Measurements from ENCODE around the gene TLE3.

TLE3 gene

DNA sequence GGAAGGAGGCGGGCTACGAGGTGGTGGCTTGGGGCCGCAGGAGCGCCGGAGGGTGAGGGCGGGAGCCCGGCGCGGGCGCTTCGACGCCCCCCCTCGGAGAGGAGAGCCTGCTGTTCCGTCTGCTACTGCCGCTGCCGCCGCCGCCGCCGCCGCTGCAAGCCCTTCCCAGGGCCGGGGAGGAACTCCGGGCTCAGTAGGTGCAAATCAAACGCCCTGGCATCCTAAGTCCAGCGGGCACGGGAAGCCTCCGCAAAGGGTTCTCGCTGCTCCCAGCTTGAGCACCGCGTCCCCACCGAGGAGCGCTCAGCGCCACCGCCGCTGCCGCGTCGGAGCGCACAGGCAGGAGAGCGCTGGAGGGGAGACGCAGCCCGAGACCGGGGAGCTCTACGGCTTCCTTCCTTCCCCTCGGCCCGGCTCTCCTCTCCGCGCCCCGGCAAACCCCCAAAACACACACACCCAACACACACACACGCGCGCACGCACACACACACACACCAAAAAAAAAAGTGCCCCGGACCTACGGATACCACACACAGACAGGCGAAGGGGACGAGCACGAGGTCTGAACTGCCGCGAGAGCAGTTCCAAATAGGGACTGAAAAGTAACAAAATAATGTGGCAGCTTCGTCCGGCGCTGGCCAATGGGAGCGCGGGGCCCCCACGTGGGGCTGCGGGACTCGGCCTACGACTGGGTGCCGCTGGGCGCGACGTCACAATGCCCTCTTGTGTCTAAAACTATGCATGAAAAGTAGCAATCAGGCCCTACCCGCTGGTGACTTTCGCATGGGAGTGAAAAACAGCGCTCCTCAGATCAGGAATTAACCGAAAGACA lies at the start of gene TLE3:
TLE3 (minus strand) TSS at position 597 of the 832 bp plus-strand sequence. CDS start 1,119 bp downstream, outside the sequence.
- Histone ChIP-seq H3K4me1 (ENCODE audit: control insufficient read depth in 1 of 2, insufficient read depth in 2 of 2, low read length in 2 of 2) (peaks cover 23 to 50% of the 10 kb centered on the region in 2 donors), H3K4me3 (ENCODE audit: low read depth in 1 of 2, low read length in 2 of 2) (peak within 1 kb of the TSS; percentile 80 to 91), H3K36me3 (ENCODE audit: control insufficient read depth in 1 of 2, insufficient read depth in 2 of 2, low read length in 2 of 2) (peaks cover 0 to 5% of the 10 kb centered on the region in 2 donors), H3K27ac (ENCODE audit: low read length) (peak within 1 kb of the TSS; percentile 91), H3K9me3 (ENCODE audit: control insufficient read depth in 1 of 2, low read length in 2 of 2) (no peaks in the 10 kb centered on the region), H3K27me3 (ENCODE audit: low read depth, low read length) (no peaks in the 10 kb centered on the region)

DNA sequence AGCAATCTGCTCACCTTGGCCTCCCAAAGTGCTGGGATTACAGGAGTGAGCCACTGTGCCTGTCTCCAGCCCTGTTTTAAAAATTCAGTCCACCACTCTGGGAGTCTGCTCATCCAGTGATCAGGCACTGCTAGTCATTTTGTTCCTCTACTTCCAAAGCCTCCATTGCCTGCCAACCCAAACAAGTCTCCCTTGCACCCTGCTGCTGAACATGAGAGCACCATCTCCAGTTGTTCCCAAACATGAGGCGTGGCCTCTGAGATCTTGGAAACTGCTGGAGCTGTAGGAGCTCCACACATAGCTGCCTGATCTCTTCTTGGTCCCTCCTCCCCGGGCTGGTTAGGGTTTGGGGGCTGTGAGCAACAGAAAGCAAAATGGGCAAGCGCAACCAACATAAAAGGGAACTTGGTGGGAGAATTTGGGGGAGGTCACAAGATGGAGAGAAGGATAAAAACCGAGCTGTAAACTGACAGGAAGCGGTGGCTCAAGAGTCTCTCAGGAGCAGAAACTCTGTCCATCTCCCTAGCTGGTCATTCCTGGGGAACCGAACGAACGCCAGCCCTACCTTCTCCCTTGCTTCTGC lies 49.6 kb upstream of the TLE3 start:
- peaks cover 3 to 7% of the 10 kb centered on the region in 2 donors for H3K4me1 ChIP-seq (ENCODE audit: control insufficient read depth in 1 of 2, insufficient read depth in 2 of 2, low read length in 2 of 2)
- no peak overlapping the region for H3K27ac ChIP-seq (ENCODE audit: low read length)
- no peak overlapping the region for H3K4me3 ChIP-seq (ENCODE audit: low read depth in 1 of 2, low read length in 2 of 2)
- H3K36me3 ChIP-seq (ENCODE audit: control insufficient read depth in 1 of 2, insufficient read depth in 2 of 2, low read length in 2 of 2): no peaks in the 10 kb centered on the region
- no peaks in the 10 kb centered on the region for H3K27me3 ChIP-seq (ENCODE audit: low read depth, low read length)
- H3K9me3 ChIP-seq (ENCODE audit: control insufficient read depth in 1 of 2, low read length in 2 of 2): no peaks in the 10 kb centered on the region

GRCh38 chr15:70146771-70147170 lies 49.1 kb upstream of the TLE3 start:
- H3K4me1 ChIP-seq (ENCODE audit: control insufficient read depth in 1 of 2, insufficient read depth in 2 of 2, low read length in 2 of 2): peaks cover 0 to 5% of the 10 kb centered on the region in 2 donors
- H3K27me3 ChIP-seq (ENCODE audit: low read depth, low read length): no peaks in the 10 kb centered on the region
- H3K36me3 ChIP-seq (ENCODE audit: control insufficient read depth in 1 of 2, insufficient read depth in 2 of 2, low read length in 2 of 2): no peaks in the 10 kb centered on the region
- no peaks in the 10 kb centered on the region for H3K9me3 ChIP-seq (ENCODE audit: control insufficient read depth in 1 of 2, low read length in 2 of 2)
- no peak overlapping the region for H3K27ac ChIP-seq (ENCODE audit: low read length)
- H3K4me3 ChIP-seq (ENCODE audit: low read depth in 1 of 2, low read length in 2 of 2): no peak overlapping the region

DNA sequence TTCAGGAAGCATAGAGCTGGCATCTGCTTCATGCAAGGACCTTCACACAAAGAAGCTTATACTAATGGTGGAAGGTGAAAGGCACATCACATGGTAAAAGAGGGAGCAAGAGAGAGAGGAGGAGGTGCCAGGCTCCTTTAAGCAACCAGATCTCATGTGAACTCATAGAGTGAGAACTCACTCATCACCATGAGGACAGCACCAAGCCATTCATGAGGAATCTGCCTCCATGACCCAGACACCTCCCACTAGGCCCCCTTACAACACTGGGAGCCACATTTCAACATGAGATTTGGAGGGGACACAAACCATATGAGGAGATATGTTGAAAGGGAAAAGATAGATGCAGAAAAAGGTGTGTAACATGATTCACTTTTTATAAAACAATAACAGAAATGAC lies 48.4 kb upstream of the TLE3 start:
- Histone ChIP-seq H3K4me1 (ENCODE audit: control insufficient read depth in 1 of 2, insufficient read depth in 2 of 2, low read length in 2 of 2) (peaks cover 0 to 10% of the 10 kb centered on the region in 2 donors), H3K4me3 (ENCODE audit: low read depth in 1 of 2, low read length in 2 of 2) (no peak overlapping the region), H3K9me3 (ENCODE audit: control insufficient read depth in 1 of 2, low read length in 2 of 2) (no peaks in the 10 kb centered on the region), H3K36me3 (ENCODE audit: control insufficient read depth in 1 of 2, insufficient read depth in 2 of 2, low read length in 2 of 2) (no peaks in the 10 kb centered on the region), H3K27me3 (ENCODE audit: low read depth, low read length) (no peaks in the 10 kb centered on the region), H3K27ac (ENCODE audit: low read length) (no peak overlapping the region)

DNA sequence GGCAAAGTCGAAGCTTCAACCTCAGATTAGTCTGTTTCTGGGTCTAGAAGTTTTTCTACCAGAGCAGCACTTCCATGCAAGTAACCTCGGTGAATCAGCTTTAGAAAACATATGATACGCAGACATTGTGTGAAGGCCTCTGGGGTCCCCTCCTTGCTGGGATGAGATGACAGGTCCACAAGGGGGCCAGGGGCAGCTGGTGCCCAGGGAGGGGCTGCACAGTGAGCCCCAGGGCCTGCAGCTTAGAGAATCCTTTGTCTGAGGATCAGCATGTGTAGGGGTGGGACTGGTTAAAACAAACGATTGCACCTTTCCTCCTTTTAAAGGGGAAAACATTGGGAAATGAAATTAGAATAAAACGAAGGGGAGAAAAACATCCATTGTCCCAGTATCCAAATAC lies 47.5 kb upstream of the TLE3 start:
- no peak overlapping the region for H3K4me3 ChIP-seq (ENCODE audit: low read depth in 1 of 2, low read length in 2 of 2)
- H3K27ac ChIP-seq (ENCODE audit: low read length): no peak overlapping the region
- peaks cover under 1 to 19% of the 10 kb centered on the region in 2 donors for H3K4me1 ChIP-seq (ENCODE audit: control insufficient read depth in 1 of 2, insufficient read depth in 2 of 2, low read length in 2 of 2)
- no peaks in the 10 kb centered on the region for H3K9me3 ChIP-seq (ENCODE audit: control insufficient read depth in 1 of 2, low read length in 2 of 2)
- no peaks in the 10 kb centered on the region for H3K36me3 ChIP-seq (ENCODE audit: control insufficient read depth in 1 of 2, insufficient read depth in 2 of 2, low read length in 2 of 2)
- H3K27me3 ChIP-seq (ENCODE audit: low read depth, low read length): no peaks in the 10 kb centered on the region

- Histone ChIP-seq H3K9me3 (ENCODE audit: control insufficient read depth in 1 of 2, low read length in 2 of 2) (no peaks in the 10 kb centered on the region), H3K4me3 (ENCODE audit: low read depth in 1 of 2, low read length in 2 of 2) (no peak overlapping the region), H3K27me3 (ENCODE audit: low read depth, low read length) (no peaks in the 10 kb centered on the region), H3K36me3 (ENCODE audit: control insufficient read depth in 1 of 2, insufficient read depth in 2 of 2, low read length in 2 of 2) (no peaks in the 10 kb centered on the region), H3K4me1 (ENCODE audit: control insufficient read depth in 1 of 2, insufficient read depth in 2 of 2, low read length in 2 of 2) (peaks cover 7 to 20% of the 10 kb centered on the region in 2 donors), H3K27ac (ENCODE audit: low read length) (no peak overlapping the region)
These were observed 44.8 kb upstream of the TLE3 start for GRCh38 chr15:70142322-70143191.

DNA sequence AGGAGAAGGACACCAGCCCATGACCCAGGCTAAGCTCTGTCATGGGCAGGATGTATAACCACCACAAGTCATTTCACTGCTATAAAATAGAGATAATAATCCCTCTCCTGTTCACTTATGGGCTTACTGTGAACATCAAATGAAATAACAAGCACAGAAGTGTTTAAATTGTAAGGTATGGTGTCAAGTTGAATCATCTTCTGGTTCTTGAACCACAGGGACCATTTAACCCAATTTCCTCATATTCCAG lies 44.3 kb upstream of the TLE3 start:
- Histone ChIP-seq H3K9me3 (ENCODE audit: control insufficient read depth in 1 of 2, low read length in 2 of 2) (no peaks in the 10 kb centered on the region), H3K27me3 (ENCODE audit: low read depth, low read length) (no peaks in the 10 kb centered on the region), H3K4me1 (ENCODE audit: control insufficient read depth in 1 of 2, insufficient read depth in 2 of 2, low read length in 2 of 2) (peaks cover 7 to 20% of the 10 kb centered on the region in 2 donors), H3K4me3 (ENCODE audit: low read depth in 1 of 2, low read length in 2 of 2) (no peak overlapping the region), H3K36me3 (ENCODE audit: control insufficient read depth in 1 of 2, insufficient read depth in 2 of 2, low read length in 2 of 2) (no peaks in the 10 kb centered on the region), H3K27ac (ENCODE audit: low read length) (no peak overlapping the region)

DNA sequence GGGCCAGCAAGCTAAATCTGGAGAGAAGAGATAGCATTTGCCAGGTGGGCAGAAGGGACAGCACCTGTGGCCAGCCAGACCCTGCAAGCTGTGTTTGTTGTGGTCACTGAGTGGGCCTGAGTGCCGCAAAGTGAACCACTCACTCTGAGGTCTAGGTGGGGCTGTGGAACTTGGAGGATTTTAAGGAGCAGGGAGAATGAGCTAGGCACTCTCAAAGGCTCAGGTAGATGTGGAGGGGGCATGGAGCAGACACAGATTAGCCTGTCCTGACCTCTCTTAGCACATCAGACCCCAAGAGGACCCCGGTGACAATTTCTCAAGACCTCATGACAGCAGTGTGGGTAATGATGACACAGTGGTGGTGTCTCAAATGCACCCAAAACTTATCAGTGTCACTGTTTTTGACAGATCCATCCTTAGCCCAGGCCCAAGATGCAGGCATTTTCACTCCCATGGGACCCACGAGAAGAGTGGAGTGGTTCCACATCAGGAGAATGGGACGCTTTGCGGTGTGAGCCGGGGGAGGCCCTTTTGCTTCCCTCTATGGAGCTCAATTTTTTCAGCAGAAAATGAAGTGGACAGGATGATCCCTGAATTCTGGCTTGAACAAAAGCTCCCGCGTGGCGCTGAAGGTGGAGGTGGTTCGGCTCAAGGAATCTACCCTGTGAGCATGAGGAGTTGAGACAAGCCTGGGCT lies 43.8 kb upstream of the TLE3 start:
- Histone ChIP-seq H3K4me1 (ENCODE audit: control insufficient read depth in 1 of 2, insufficient read depth in 2 of 2, low read length in 2 of 2) (peaks cover 7 to 20% of the 10 kb centered on the region in 2 donors), H3K9me3 (ENCODE audit: control insufficient read depth in 1 of 2, low read length in 2 of 2) (no peaks in the 10 kb centered on the region), H3K27me3 (ENCODE audit: low read depth, low read length) (no peaks in the 10 kb centered on the region), H3K27ac (ENCODE audit: low read length) (no peak overlapping the region), H3K36me3 (ENCODE audit: control insufficient read depth in 1 of 2, insufficient read depth in 2 of 2, low read length in 2 of 2) (no peaks in the 10 kb centered on the region), H3K4me3 (ENCODE audit: low read depth in 1 of 2, low read length in 2 of 2) (peak overlapping the region; percentile 37 to 48)

DNA sequence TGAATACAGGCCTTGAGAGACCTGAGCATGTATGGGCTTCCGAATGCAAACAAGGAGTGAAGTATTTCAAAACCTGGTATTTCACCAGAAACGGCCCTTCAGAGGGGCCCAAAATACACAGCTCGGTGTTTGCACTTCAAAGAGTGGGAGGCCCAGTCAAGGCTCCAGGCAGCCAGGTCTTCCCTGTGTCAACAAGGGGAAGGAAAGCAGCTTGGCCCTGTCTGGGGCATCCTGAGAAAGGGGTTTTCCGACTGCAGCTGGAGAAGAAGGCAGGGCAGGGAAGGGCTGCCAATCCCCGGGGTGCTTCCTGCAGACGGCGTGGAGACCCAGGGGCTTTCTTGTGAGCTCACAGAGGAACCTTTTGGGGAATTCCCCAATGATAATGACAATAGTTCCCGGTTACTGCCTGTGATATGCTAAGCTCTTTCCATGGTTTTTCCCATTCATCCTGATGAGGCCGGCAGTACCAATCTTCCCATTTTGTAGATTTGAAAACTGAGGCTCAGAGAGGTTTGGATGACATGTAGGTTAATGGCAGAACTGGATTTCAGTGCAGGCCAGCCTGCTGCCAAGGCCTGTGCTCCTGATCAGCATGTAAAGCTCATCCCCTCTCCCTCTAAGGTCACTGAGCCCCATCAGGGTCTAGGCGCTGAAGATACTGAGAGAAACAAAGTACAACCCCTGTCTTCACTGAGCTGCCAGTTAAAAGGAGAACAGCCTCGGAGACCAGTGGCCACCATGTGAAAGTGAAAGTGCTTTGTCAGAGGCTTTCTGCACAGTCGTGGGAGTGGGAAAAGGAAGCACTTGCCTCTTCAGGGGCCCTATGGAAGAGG lies 43.0 kb upstream of the TLE3 start:
- Histone ChIP-seq H3K4me3 (ENCODE audit: low read depth in 1 of 2, low read length in 2 of 2) (peak overlapping the region; percentile 37 to 48), H3K36me3 (ENCODE audit: control insufficient read depth in 1 of 2, insufficient read depth in 2 of 2, low read length in 2 of 2) (no peaks in the 10 kb centered on the region), H3K27me3 (ENCODE audit: low read depth, low read length) (no peaks in the 10 kb centered on the region), H3K4me1 (ENCODE audit: control insufficient read depth in 1 of 2, insufficient read depth in 2 of 2, low read length in 2 of 2) (peaks cover 7 to 20% of the 10 kb centered on the region in 2 donors), H3K9me3 (ENCODE audit: control insufficient read depth in 1 of 2, low read length in 2 of 2) (no peaks in the 10 kb centered on the region), H3K27ac (ENCODE audit: low read length) (no peak overlapping the region)

DNA sequence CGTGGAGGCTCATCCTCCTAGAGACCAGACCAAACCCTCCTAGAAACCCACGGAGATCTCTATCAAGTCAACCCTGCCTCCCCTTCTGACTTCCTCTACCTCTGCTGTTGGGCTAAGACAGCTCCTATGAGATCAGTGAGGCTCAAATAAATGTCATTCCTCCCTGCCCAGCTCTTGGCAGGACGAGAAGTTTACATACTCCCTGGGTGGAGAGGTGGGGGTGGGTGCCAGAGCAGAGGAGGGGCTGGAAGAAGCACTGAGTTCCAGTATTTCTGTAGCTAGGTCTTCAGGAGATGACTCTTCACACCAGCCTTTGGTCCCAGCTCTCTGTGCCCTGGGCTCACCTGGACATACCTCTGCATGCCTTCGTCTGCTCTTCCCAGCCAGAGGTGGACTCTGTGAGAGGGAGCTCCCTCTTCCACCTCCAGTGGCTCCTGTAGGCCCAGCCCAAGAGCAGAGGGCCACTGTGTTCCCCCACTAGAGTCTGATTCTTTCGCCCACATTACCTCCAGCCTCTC lies 42.4 kb upstream of the TLE3 start:
- Histone ChIP-seq H3K9me3 (ENCODE audit: control insufficient read depth in 1 of 2, low read length in 2 of 2) (no peaks in the 10 kb centered on the region), H3K36me3 (ENCODE audit: control insufficient read depth in 1 of 2, insufficient read depth in 2 of 2, low read length in 2 of 2) (no peaks in the 10 kb centered on the region), H3K27me3 (ENCODE audit: low read depth, low read length) (no peaks in the 10 kb centered on the region), H3K4me1 (ENCODE audit: control insufficient read depth in 1 of 2, insufficient read depth in 2 of 2, low read length in 2 of 2) (peaks cover 7 to 20% of the 10 kb centered on the region in 2 donors), H3K27ac (ENCODE audit: low read length) (no peak overlapping the region), H3K4me3 (ENCODE audit: low read depth in 1 of 2, low read length in 2 of 2) (no peak overlapping the region)
